CD14-positive monocyte (primary cell): ENCODE results near the gene BFAR. TPM values are rescaled to one million over a fixed set of nuclear protein-coding genes. Genes with fewer than 3 reads are reported as not detected.
"Not testable (repeated sequence)": the region's sequence is repeated elsewhere in the genome, so short reads cannot be mapped to it uniquely, and the experiment has no call there.

Experiments used
- DNase-seq, 3 donors: peaks; one replicate each; pipeline ENCODE4 v3.0.0-alpha.2; 2011 to 2022
- H2AFZ ChIP-seq: 2 replicates; pipeline ENCODE4 v1.6.0; 2012; ENCODE audit warnings: mild to moderate bottlenecking, low read depth, low read length, inconsistent platforms; ENCODE audit not compliant: insufficient read depth, poor library complexity, severe bottlenecking
- H3K27ac ChIP-seq, 2 donors: 1 replicate in 1 of 2; 2 replicates in 1 of 2; pipeline ENCODE4 v1.5.1; 2012 to 2013; ENCODE audit warnings: low read length in 2 of 2, control low read depth in 1 of 2, inconsistent platforms in 1 of 2, low read depth in 1 of 2, mild to moderate bottlenecking in 1 of 2
- H3K27me3 ChIP-seq, 2 donors: one replicate each; pipeline versions ENCODE4 v1.6.0 to v1.6.1; 2011 to 2013; ENCODE audit warnings: low read length in 2 of 2; ENCODE audit not compliant: control insufficient read depth in 2 of 2, insufficient read depth in 2 of 2
- H3K36me3 ChIP-seq, 2 donors: replicated peaks in 1 of 2; 1 replicate in 1 of 2; 2 replicates in 1 of 2; pipeline versions ENCODE4 v1.5.1 to v1.6.1; 2012 to 2013; ENCODE audit warnings: low read length in 2 of 2, control low read depth in 1 of 2, inconsistent platforms in 1 of 2, mild to moderate bottlenecking in 1 of 2; ENCODE audit not compliant: insufficient read depth in 2 of 2, control insufficient read depth in 1 of 2
- H3K4me1 ChIP-seq, 2 donors: 1 replicate in 1 of 2; 2 replicates in 1 of 2; pipeline versions ENCODE4 v1.5.1 to v1.6.1; 2012 to 2013; ENCODE audit warnings: low read length in 2 of 2, control low read depth in 1 of 2, inconsistent platforms in 1 of 2, mild to moderate bottlenecking in 1 of 2, moderate library complexity in 1 of 2; ENCODE audit not compliant: insufficient read depth in 2 of 2, control insufficient read depth in 1 of 2
- H3K4me2 ChIP-seq: replicated peaks from 2 replicates; pipeline ENCODE3; 2012; ENCODE audit warnings: low read length, moderate library complexity, mild to moderate bottlenecking; ENCODE audit not compliant: poor library complexity, severe bottlenecking; ENCODE audit errors: extremely low read depth
- H3K4me3 ChIP-seq, 3 experiments: fragments of 200-600 bp in 1 of 3; sonication (generic) in 1 of 3; replicated peaks in 1 of 3; 1 replicate in 2 of 3; 2 replicates in 1 of 3; pipeline ENCODE4 v1.5.1; 2011 to 2013; ENCODE audit warnings: low read length in 3 of 3, mild to moderate bottlenecking in 3 of 3, control low read depth in 2 of 3, low read depth in 2 of 3, inconsistent platforms in 1 of 3, moderate library complexity in 1 of 3
- H3K79me2 ChIP-seq: 2 replicates; pipeline ENCODE4 v1.6.0; 2012; ENCODE audit warnings: mild to moderate bottlenecking, control low read depth, inconsistent platforms, low read length, moderate library complexity; ENCODE audit not compliant: insufficient read depth
- H3K9ac ChIP-seq: 2 replicates; pipeline ENCODE4 v1.6.0; 2017; ENCODE audit warnings: low read length, mild to moderate bottlenecking; ENCODE audit not compliant: insufficient read depth, poor library complexity, severe bottlenecking
- H3K9me3 ChIP-seq, 2 donors: replicated peaks in 1 of 2; 1 replicate in 1 of 2; 2 replicates in 1 of 2; pipeline versions ENCODE4 v1.5.1 to v1.6.1; 2012 to 2013; ENCODE audit warnings: low read length in 2 of 2, control low read depth in 1 of 2; ENCODE audit not compliant: control insufficient read depth in 1 of 2, insufficient read depth in 1 of 2
- H4K20me1 ChIP-seq: 2 replicates; pipeline ENCODE4 v1.6.0; 2012; ENCODE audit warnings: mild to moderate bottlenecking, low read length, control low read depth, moderate library complexity; ENCODE audit not compliant: insufficient read depth
- H3K27ac Mint-ChIP-seq, 7 donors: one replicate each; pipeline ENCODE4 v1.8.0; 2020; ENCODE audit warnings: mild to moderate bottlenecking in 7 of 7, mixed read lengths in 7 of 7, moderate library complexity in 6 of 7, inconsistent platforms in 2 of 7
- H3K27me3 Mint-ChIP-seq, 3 donors: one replicate each; pipeline ENCODE4 v1.8.0; 2021 to 2022; ENCODE audit warnings: low read depth in 3 of 3, mild to moderate bottlenecking in 3 of 3, mixed read lengths in 3 of 3, moderate library complexity in 3 of 3, inconsistent platforms in 1 of 3
- H3K36me3 Mint-ChIP-seq, 2 donors: one replicate each; pipeline ENCODE4 v1.8.0; 2020; ENCODE audit warnings: mixed read lengths in 2 of 2, inconsistent platforms in 1 of 2, mild to moderate bottlenecking in 1 of 2
- H3K4me1 Mint-ChIP-seq: one replicate; pipeline ENCODE4 v1.8.0; 2020; ENCODE audit warnings: mild to moderate bottlenecking, mixed read lengths
- H3K4me3 Mint-ChIP-seq, 2 donors: one replicate each; pipeline ENCODE4 v1.8.0; 2020; ENCODE audit warnings: mild to moderate bottlenecking in 2 of 2, mixed read lengths in 2 of 2, moderate library complexity in 1 of 2
- H3K9me3 Mint-ChIP-seq, 7 donors: one replicate each; pipeline ENCODE4 v1.8.0; 2020 to 2022; ENCODE audit warnings: mixed read lengths in 7 of 7, mild to moderate bottlenecking in 6 of 7, moderate library complexity in 6 of 7, inconsistent platforms in 2 of 7
- CTCF ChIP-seq: fragments of 200-600 bp; IDR thresholded peaks from one replicate; pipeline ENCODE4 v1.8.0; 2022; ENCODE audit warnings: antibody characterized with exemption, mild to moderate bottlenecking
- WGBS: methylation state at CpG from one replicate; pipeline ENCODE4 v1.1.5; 2013; ENCODE audit warnings: missing lambda C conversion rate; ENCODE audit not compliant: insufficient coverage; 5-methylcytosine and 5-hydroxymethylcytosine counted together
- intact Hi-C, 2 donors: fragments of 100-400 bp; cut with micrococcal nuclease; formaldehyde crosslinking; loops; one replicate each; pipeline versions ENCODE4 v1.15.0 to v1.15.1; 2023
- polyA plus RNA-seq, 3 donors: library from polyadenylated mRNA; depleted of rRNA in 1 of 3; unstranded in 2 of 3; stranded (reverse) in 1 of 3; fragments of 300-500 nt in 2 of 3; fragments of >200 nt in 1 of 3; fragmentation: Illumina TruSeq in 2 of 3; gene quantifications; 1 replicate in 2 of 3; 2 replicates in 1 of 3; pipeline ENCODE4 v1.2.3, GENCODE V29; 2012 to 2021

The BFAR gene
- polyA plus RNA-seq, 3 donors, result 27.5 to 36.0 (median 28.6) TPM

DNA sequence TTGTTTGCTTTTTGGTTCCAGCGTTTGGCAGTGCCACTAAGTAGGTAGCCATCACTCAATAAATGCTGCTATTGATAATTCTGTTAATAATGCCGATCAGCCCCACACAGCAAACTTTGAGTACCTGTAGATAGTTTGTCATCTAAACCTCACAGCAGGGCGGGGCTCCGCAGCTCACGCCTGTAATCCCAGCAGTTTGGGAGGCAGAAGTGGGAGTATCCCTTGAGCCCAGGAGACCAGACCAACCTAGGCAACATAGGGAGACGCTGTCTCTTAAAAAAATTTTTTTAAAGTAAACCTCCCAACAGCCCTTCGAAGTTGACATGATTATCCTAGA lies 1.6 kb downstream of the BFAR start:
- Mint-ChIP-seq H3K9me3 (peaks cover 0 to 3% (median 0%) of the 10 kb centered on the region in 7 donors), H3K36me3 (peaks cover 8 to 30% of the 10 kb centered on the region in 2 donors), H3K27ac (peak overlapping the region in 6 of 7 donors; percentile 97 to 100 (median 97)), H3K4me1 (peaks cover 36% of the 10 kb centered on the region), H3K4me3 (peak overlapping the region; percentile 99), H3K27me3 (no peaks in the 10 kb centered on the region)
- peak overlapping the region in 1 of 3 experiments; percentile 95 for H3K4me3 ChIP-seq
- H3K36me3 ChIP-seq, result peaks cover 8 to 24% of the 10 kb centered on the region in 2 donors
- H3K4me2 ChIP-seq, result peak overlapping the region; percentile 88
- no peak for TF ChIP-seq CTCF
- H3K27ac ChIP-seq, result peak overlapping the region in 1 of 2 donors; percentile 94
- intact Hi-C loops, result loop anchor here in 1 of 2 donors (5.0 to 10.0 kb wide), 3 partner anchors 712 to 1250 kb away; partner anchors contain the start of genes CEP20, ERCC4 and MARF1
- peaks cover 31 to 39% of the 10 kb centered on the region in 2 donors for H3K4me1 ChIP-seq
- peaks cover 79% of the 10 kb centered on the region for H3K79me2 ChIP-seq
- peak overlapping the region; percentile 95 for H3K9ac ChIP-seq
- no peaks in the 10 kb centered on the region for H3K9me3 ChIP-seq
- no peak for DNase-seq
- WGBS, result no CpG with 5 or more reads among the region's 7 CpGs
- peak overlapping the region; percentile 74 for H2AFZ ChIP-seq
- no peaks in the 10 kb centered on the region for H3K27me3 ChIP-seq
- peaks cover 52% of the 10 kb centered on the region for H4K20me1 ChIP-seq

DNA sequence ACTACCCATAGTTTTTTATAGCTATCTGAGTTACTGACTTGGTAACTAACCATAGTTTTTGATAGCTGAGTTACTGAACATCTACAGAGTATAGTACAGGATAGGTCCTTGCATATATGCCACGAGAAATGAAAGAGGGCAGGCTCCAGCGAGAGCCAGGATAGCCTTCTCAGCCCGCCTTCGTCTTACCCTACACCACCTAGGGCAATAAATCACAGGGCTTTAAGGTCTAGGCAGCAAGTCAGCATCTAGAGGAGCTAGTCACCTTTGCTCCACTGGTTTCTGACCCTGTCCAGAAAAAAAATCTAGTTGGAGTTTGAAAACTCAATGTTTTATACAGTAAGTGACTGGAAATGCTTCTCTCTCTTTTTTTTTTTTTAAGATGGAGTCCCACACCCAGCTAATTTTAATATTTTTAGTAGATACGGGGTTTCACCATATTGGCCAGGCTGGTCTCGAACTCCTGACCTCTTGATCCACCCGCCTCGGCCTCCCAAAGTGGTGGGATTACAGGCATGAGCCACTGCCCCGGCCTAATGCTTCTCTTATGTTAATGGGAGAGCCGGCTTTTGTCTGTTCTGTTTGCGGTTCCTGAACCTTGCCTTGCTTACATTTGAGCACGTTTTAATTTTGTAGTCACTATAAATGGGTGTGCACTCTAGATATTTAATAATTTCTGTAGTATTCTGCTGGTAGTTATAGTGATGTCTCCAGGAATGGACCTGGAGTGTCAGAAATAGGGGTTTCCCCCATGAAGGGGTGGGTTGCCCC lies 2.8 kb downstream of the BFAR start:
- DNase-seq, result no peak
- 100% methylated on average over 4 of the region's 12 CpGs for WGBS
- Histone ChIP-seq H3K4me2 (no peak overlapping the region), H2AFZ (no peak overlapping the region), H3K27ac (peak overlapping the region in 1 of 2 donors; percentile 94), H4K20me1 (peaks cover 65% of the 10 kb centered on the region), H3K79me2 (peaks cover 85% of the 10 kb centered on the region), H3K36me3 (peaks cover 8 to 37% of the 10 kb centered on the region in 2 donors), H3K9me3 (no peaks in the 10 kb centered on the region), H3K4me3 (no peak overlapping the region), H3K4me1 (peaks cover 24 to 30% of the 10 kb centered on the region in 2 donors), H3K9ac (no peak overlapping the region), H3K27me3 (no peaks in the 10 kb centered on the region)
- H3K4me3 Mint-ChIP-seq, result no peak overlapping the region
- peaks cover 9 to 42% of the 10 kb centered on the region in 2 donors for H3K36me3 Mint-ChIP-seq
- H3K4me1 Mint-ChIP-seq, result peaks cover 30% of the 10 kb centered on the region
- H3K27me3 Mint-ChIP-seq, result no peaks in the 10 kb centered on the region
- peaks cover 0 to 2% (median 0%) of the 10 kb centered on the region in 7 donors for H3K9me3 Mint-ChIP-seq
- intact Hi-C loops, result loop anchor here in 1 of 2 donors (10.0 kb wide), 2 partner anchors 1009 to 1249 kb away; partner anchors contain the start of genes CEP20 and MARF1
- H3K27ac Mint-ChIP-seq, result peak overlapping the region in 4 of 7 donors; percentile 20 to 84 (median 51)
- TF ChIP-seq CTCF, result no peak

- H3K4me3 ChIP-seq, H3K9me3 ChIP-seq, H3K9ac ChIP-seq, H3K4me3 Mint-ChIP-seq, H3K9me3 Mint-ChIP-seq, H3K4me2 ChIP-seq, DNase-seq, H2AFZ ChIP-seq, H3K27ac ChIP-seq, H3K27me3 Mint-ChIP-seq, H3K27me3 ChIP-seq: not testable (repeated sequence)
- Histone ChIP-seq H4K20me1 (peaks cover 73% of the 10 kb centered on the region), H3K36me3 (peaks cover 8 to 40% of the 10 kb centered on the region in 2 donors), H3K79me2 (peaks cover 93% of the 10 kb centered on the region), H3K4me1 (peaks cover 21 to 28% of the 10 kb centered on the region in 2 donors)
- peaks cover 30% of the 10 kb centered on the region for H3K4me1 Mint-ChIP-seq
- WGBS, result 83% methylated on average over 4 of the region's 17 CpGs
- peak overlapping the region in 2 of 7 donors; percentile 47 to 84 for H3K27ac Mint-ChIP-seq
- H3K36me3 Mint-ChIP-seq, result peaks cover 15 to 47% of the 10 kb centered on the region in 2 donors
- intact Hi-C loops, result loop anchor here in 1 of 2 donors (10.0 kb wide), 2 partner anchors 1008 to 1248 kb away; partner anchors contain the start of genes CEP20 and MARF1
These were observed 3.6 kb downstream of the BFAR start for GRCh38 chr16:14636179-14636950.
